Right cardiac atrium (tissue), 5 donors: ENCODE measurements around the gene GABRB1. TPM values are rescaled to one million over a fixed set of nuclear protein-coding genes. Genes with fewer than 3 reads are reported as not detected.

Source experiments
- ATAC-seq, 2 donors: fragments of 200-7000 bp; cut with Tn5 transposase; one replicate each; pipeline versions ENCODE4 v1.8.0 to v1.9.1; 2020; ENCODE audit warnings: moderate library complexity in 2 of 2, mild to moderate bottlenecking in 1 of 2
- DNase-seq, 3 donors: peaks; one replicate each; pipeline ENCODE4 v3.0.0-alpha.2; 2020
- H3K27ac ChIP-seq: one replicate; pipeline ENCODE4 v1.5.1; 2013; ENCODE audit warnings: mild to moderate bottlenecking, low read length, control low read depth, moderate library complexity
- H3K27me3 ChIP-seq: one replicate; pipeline ENCODE4 v1.6.1; 2013; ENCODE audit not compliant: control insufficient read depth, insufficient read depth
- H3K4me1 ChIP-seq: one replicate; pipeline ENCODE4 v1.6.1; 2013; ENCODE audit warnings: low read length; ENCODE audit not compliant: control insufficient read depth, insufficient read depth
- H3K4me3 ChIP-seq: one replicate; pipeline ENCODE4 v1.5.1; 2013; ENCODE audit warnings: low read length, control low read depth
- H3K9me3 ChIP-seq: one replicate; pipeline ENCODE4 v1.6.1; 2013; ENCODE audit warnings: low read length; ENCODE audit not compliant: control insufficient read depth
- WGBS: extraction: QIAGEN DNeasy Blood & Tissue Kit; methylation state at CpG from one replicate; pipeline ENCODE4 v1.1.7; 2013; 5-methylcytosine and 5-hydroxymethylcytosine counted together
- intact Hi-C, 4 donors: fragments of 100-400 bp; cut with DNase I; formaldehyde crosslinking; loops; one replicate each; pipeline versions ENCODE4 v1.11.0 to v1.14.0; 2022 to 2023
- polyA plus RNA-seq: library from polyadenylated mRNA; stranded (reverse); fragments of 200-250 nt; gene quantifications from one replicate; pipeline ENCODE4 v1.2.3, GENCODE V29; 2013
- total RNA-seq, 4 donors: library from RNA; stranded (reverse); fragmentation: NEBNext Ultra II Directional; extraction: Animal tissue kit (Norgen Biotek cat#: 25700); gene quantifications; one replicate each; pipeline ENCODE4 v1.2.1, GENCODE V29; 2021
- donor health status: healthy with polysubstance abuse.
- donor health status: DM: no; HTN: yes; CAD: no.
- donor health status: DM: no; HTN: no; CAD: no.
- donor health status: DM: no; HTN: yes; CAD: no; lungs with severe emphysema.
- donor health status: DM: yes; HTN: yes; CAD: no.

The GABRB1 gene
- total and polyA plus RNA-seq, 5 donors, result 1.00 to 4.6 (median 3.1) TPM

- H3K4me1 ChIP-seq, result no peaks in the 10 kb centered on the region
- ATAC-seq (no peak), DNase-seq (no peak)
- no peaks in the 10 kb centered on the region for H3K9me3 ChIP-seq
- no peak overlapping the region for H3K4me3 ChIP-seq
- WGBS, result 2% methylated on average over 4 of the region's 4 CpGs
- no peaks in the 10 kb centered on the region for H3K27me3 ChIP-seq
- no peak overlapping the region for H3K27ac ChIP-seq
- intact Hi-C loops, result loop anchor here in 2 of 4 donors (10.0 kb wide), 1 partner anchor 539 kb away; no protein-coding TSS in a partner anchor
These were observed 352.6 kb downstream of the GABRB1 start for GRCh38 chr4:47383829-47384427.

GRCh38 chr4:47386146-47386545, 354.8 kb downstream of the GABRB1 start:
- no peaks in the 10 kb centered on the region for H3K9me3 ChIP-seq
- no peaks in the 10 kb centered on the region for H3K27me3 ChIP-seq
- H3K4me3 ChIP-seq, result no peak overlapping the region
- intact Hi-C loops, result loop anchor here in 2 of 4 donors (10.0 kb wide), 1 partner anchor 541 kb away; no protein-coding TSS in a partner anchor
- no peak overlapping the region for H3K27ac ChIP-seq
- DNase-seq (no peak), ATAC-seq (no peak)
- WGBS, result 87% methylated on average over 1 of the region's 1 CpG
- no peaks in the 10 kb centered on the region for H3K4me1 ChIP-seq

DNA sequence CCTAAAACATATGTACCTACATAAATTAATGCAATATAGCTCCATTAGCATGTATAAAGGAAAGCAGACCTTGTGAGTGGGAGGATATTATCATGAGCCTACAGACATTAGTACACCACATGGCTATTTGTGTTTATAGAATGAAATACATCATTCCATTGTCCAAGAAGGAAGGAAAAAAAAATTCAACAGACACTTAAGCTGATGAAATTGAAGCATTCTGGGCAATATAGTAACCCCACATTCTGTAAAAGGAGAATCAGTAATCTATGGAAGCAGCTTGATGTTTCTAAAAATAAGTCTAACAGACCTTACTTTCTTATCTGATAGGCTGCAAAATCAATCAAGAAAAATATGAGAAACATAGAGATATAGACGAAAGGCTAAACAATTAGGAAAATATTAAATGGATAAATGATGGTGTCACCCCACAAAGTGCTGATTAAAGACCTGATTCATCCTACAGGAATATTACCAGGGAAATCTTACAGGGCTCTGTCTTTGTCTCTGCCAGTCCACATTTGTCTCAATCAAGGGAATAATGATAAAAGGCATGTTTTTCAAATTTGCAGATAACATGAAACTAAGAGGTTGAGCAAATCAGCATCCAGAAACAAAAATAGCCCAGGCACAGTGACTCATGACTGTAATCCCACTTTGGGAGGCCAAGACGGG, 355.3 kb downstream of the GABRB1 start:
- Histone ChIP-seq H3K9me3 (no peaks in the 10 kb centered on the region), H3K4me3 (no peak overlapping the region), H3K27me3 (no peaks in the 10 kb centered on the region), H3K27ac (no peak overlapping the region), H3K4me1 (no peaks in the 10 kb centered on the region)
- WGBS, result 55% methylated on average over 2 of the region's 2 CpGs
- ATAC-seq, result no peak
- intact Hi-C loops, result loop anchor here in 2 of 4 donors (10.0 kb wide), 1 partner anchor 542 kb away; no protein-coding TSS in a partner anchor
- DNase-seq, result no peak

GRCh38 chr4:47390428-47391125, 359.2 kb downstream of the GABRB1 start:
- no peak for DNase-seq

GRCh38 chr4:47391256-47391655, 359.9 kb downstream of the GABRB1 start:
- no peak overlapping the region for H3K27ac ChIP-seq
- DNase-seq (no peak), ATAC-seq (no peak)
- WGBS, result 92% methylated on average over 3 of the region's 3 CpGs
- intact Hi-C loops, result no loop called here
- no peaks in the 10 kb centered on the region for H3K4me1 ChIP-seq
- H3K4me3 ChIP-seq, result no peak overlapping the region
- no peaks in the 10 kb centered on the region for H3K9me3 ChIP-seq
- no peaks in the 10 kb centered on the region for H3K27me3 ChIP-seq

More at GRCh38 chr4:47390428-47391125, 359.2 kb downstream of the GABRB1 start:
- intact Hi-C loops, result no loop called here
- H3K4me3 ChIP-seq, result no peak overlapping the region
- no peaks in the 10 kb centered on the region for H3K9me3 ChIP-seq
- H3K27ac ChIP-seq, result no peak overlapping the region
- 80% methylated on average over 5 of the region's 5 CpGs for WGBS
- no peak for ATAC-seq
- H3K27me3 ChIP-seq, result no peaks in the 10 kb centered on the region
- no peaks in the 10 kb centered on the region for H3K4me1 ChIP-seq

- no peak overlapping the region for H3K27ac ChIP-seq
- 72% methylated on average over 2 of the region's 2 CpGs for WGBS
- no peaks in the 10 kb centered on the region for H3K27me3 ChIP-seq
- no peaks in the 10 kb centered on the region for H3K9me3 ChIP-seq
- H3K4me3 ChIP-seq, result no peak overlapping the region
- DNase-seq (no peak), ATAC-seq (no peak)
- intact Hi-C loops, result no loop called here
- H3K4me1 ChIP-seq, result no peaks in the 10 kb centered on the region
These were observed 375.0 kb downstream of the GABRB1 start for GRCh38 chr4:47406408-47406807.

- Histone ChIP-seq H3K4me3 (no peak overlapping the region), H3K9me3 (no peaks in the 10 kb centered on the region), H3K27ac (no peak overlapping the region), H3K4me1 (no peaks in the 10 kb centered on the region), H3K27me3 (no peaks in the 10 kb centered on the region)
- no peak for DNase-seq
- no peak for ATAC-seq
- WGBS, result 74% methylated on average over 1 of the region's 1 CpG
- intact Hi-C loops, result no loop called here
These were observed 378.9 kb downstream of the GABRB1 start for GRCh38 chr4:47410271-47410670.

DNA sequence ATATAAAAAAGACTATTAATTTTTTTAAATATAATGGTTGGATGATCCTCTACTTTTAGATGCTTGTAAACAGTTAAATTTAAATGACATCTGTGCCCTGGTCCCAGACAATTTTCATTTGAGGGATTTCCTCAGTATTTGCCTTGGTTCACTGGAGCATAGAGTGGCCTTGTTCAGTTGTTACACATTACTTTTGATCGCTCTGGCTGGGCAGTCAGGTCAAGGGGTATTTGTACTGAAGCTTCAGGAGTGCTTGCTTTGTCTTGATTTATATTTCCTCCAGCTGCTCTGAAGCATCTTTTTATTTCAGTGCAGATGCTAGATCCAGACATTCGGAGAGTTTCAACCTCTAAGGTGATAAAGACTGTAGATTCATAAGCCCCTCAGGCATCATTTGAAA, 382.2 kb downstream of the GABRB1 start:
- Histone ChIP-seq H3K27me3 (no peaks in the 10 kb centered on the region), H3K4me3 (no peak overlapping the region), H3K27ac (no peak overlapping the region), H3K9me3 (no peaks in the 10 kb centered on the region), H3K4me1 (no peaks in the 10 kb centered on the region)
- ATAC-seq (no peak), DNase-seq (no peak)
- 75% methylated on average over 2 of the region's 2 CpGs for WGBS
- intact Hi-C loops, result no loop called here

- H3K4me1 ChIP-seq, result no peaks in the 10 kb centered on the region
- no peaks in the 10 kb centered on the region for H3K27me3 ChIP-seq
- no peaks in the 10 kb centered on the region for H3K9me3 ChIP-seq
- intact Hi-C loops, result no loop called here
- H3K4me3 ChIP-seq, result no peak overlapping the region
- DNase-seq, result no peak
- ATAC-seq, result no peak
- H3K27ac ChIP-seq, result no peak overlapping the region
These were observed 384.4 kb downstream of the GABRB1 start for GRCh38 chr4:47415719-47416118.

GRCh38 chr4:47418147-47418546, 386.8 kb downstream of the GABRB1 start:
- Histone ChIP-seq H3K9me3 (no peaks in the 10 kb centered on the region), H3K27me3 (no peaks in the 10 kb centered on the region), H3K4me1 (no peaks in the 10 kb centered on the region), H3K27ac (no peak overlapping the region), H3K4me3 (no peak overlapping the region)
- ATAC-seq, result no peak
- 55% methylated on average over 2 of the region's 2 CpGs for WGBS
- DNase-seq, result no peak
- intact Hi-C loops, result no loop called here

DNA sequence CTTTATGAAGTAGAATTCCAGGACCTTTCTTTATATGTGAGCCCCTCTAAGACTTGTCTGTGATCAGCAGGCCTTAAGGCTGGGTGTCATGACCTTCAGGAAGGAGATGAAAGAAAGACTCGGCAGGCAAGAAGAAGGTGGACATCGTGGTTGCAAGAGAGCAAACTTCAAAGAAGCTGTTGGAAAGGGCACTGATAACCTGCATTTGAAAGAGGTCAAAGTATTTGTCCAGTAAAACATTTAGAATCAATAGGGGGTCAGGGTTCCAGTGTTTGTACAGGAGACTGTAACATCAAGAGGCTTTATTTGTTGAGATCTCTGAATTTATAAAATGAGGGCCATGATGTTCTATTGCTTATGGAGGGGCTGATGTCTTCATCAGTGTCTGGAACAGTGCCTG, 387.9 kb downstream of the GABRB1 start:
- H3K27ac ChIP-seq, result no peak overlapping the region
- H3K4me1 ChIP-seq, result no peaks in the 10 kb centered on the region
- no peak for DNase-seq
- no peaks in the 10 kb centered on the region for H3K9me3 ChIP-seq
- H3K27me3 ChIP-seq, result no peaks in the 10 kb centered on the region
- 43% methylated on average over 2 of the region's 2 CpGs for WGBS
- intact Hi-C loops, result no loop called here
- no peak overlapping the region for H3K4me3 ChIP-seq
- ATAC-seq, result no peak
